Limb (tissue), 2 donors: ENCODE data around the gene FKBP1B.
A peak's percentile ranks its signal among the peaks of the same experiment; 100 is the strongest.
"Not testable (repeated sequence)": the region's sequence is repeated elsewhere in the genome, so short reads cannot be mapped to it uniquely, and the experiment has no call there.

Source experiments
- DNase-seq, 2 donors: peaks; one replicate each; pipeline ENCODE4 v3.0.0-alpha.2; 2016; ENCODE audit errors: extremely low spot score in 2 of 2

FKBP1B gene

GRCh38 chr2:24022324-24022974, 27.1 kb upstream of the FKBP1B start:
- no peak for DNase-seq

- DNase-seq, result no peak
Measured at GRCh38 chr2:24022975-24023575, 26.5 kb upstream of the FKBP1B start.

- DNase-seq, result no peak
Measured at GRCh38 chr2:24024018-24024417, 25.5 kb upstream of the FKBP1B start.

GRCh38 chr2:24024996-24025663, 24.4 kb upstream of the FKBP1B start:
- DNase-seq, result no peak

- no peak for DNase-seq
Measured at GRCh38 chr2:24026233-24026632, 23.3 kb upstream of the FKBP1B start.

GRCh38 chr2:24038786-24039499, 10.6 kb upstream of the FKBP1B start:
- DNase-seq, result no peak

- DNase-seq, result no peak
Measured at GRCh38 chr2:24040511-24040910, 9.0 kb upstream of the FKBP1B start.

GRCh38 chr2:24043133-24043532, 6.4 kb upstream of the FKBP1B start:
- not testable (repeated sequence) for DNase-seq

GRCh38 chr2:24045511-24046508, 3.7 kb upstream of the FKBP1B start:
- no peak for DNase-seq

GRCh38 chr2:24046599-24046929, 3.0 kb upstream of the FKBP1B start:
- DNase-seq, result no peak

- DNase-seq, result peak; percentile 92 to 99
Measured at GRCh38 chr2:24046930-24047702, 2.4 kb upstream of the FKBP1B start, which contains the start of gene WDCP. WDCP (minus strand) TSS chr2:24047391; CDS start chr2:24039494, 7,897 bp downstream.

- no peak for DNase-seq
Measured at GRCh38 chr2:24047703-24048033, 1.9 kb upstream of the FKBP1B start.

GRCh38 chr2:24048769-24049484, 614 bp upstream of the FKBP1B start:
- DNase-seq, result peak in 1 of 2 donors; percentile 32

- peak in 1 of 2 donors; percentile 63 for DNase-seq
Measured at GRCh38 chr2:24050041-24050979, 769 bp downstream of the FKBP1B start.

- DNase-seq, result no peak
Measured at GRCh38 chr2:24051833-24052232, 2.3 kb downstream of the FKBP1B start.

- DNase-seq, result no peak
Measured at GRCh38 chr2:24052951-24053350, 3.4 kb downstream of the FKBP1B start.

GRCh38 chr2:24054366-24055010, 4.9 kb downstream of the FKBP1B start:
- DNase-seq, result no peak

GRCh38 chr2:24055750-24056149, 6.2 kb downstream of the FKBP1B start:
- DNase-seq, result no peak
